Kidney capillary endothelial cell (primary cell): ENCODE measurements around the gene C1D.
"Not testable (repeated sequence)": the region's sequence is repeated elsewhere in the genome, so short reads cannot be mapped to it uniquely, and the experiment has no call there.

Experiments used
- DNase-seq: peaks from one replicate; pipeline ENCODE4 v3.0.0-alpha.2; 2018; ENCODE audit warnings: low spot score

The C1D gene, protein sequence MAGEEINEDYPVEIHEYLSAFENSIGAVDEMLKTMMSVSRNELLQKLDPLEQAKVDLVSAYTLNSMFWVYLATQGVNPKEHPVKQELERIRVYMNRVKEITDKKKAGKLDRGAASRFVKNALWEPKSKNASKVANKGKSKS

DNA sequence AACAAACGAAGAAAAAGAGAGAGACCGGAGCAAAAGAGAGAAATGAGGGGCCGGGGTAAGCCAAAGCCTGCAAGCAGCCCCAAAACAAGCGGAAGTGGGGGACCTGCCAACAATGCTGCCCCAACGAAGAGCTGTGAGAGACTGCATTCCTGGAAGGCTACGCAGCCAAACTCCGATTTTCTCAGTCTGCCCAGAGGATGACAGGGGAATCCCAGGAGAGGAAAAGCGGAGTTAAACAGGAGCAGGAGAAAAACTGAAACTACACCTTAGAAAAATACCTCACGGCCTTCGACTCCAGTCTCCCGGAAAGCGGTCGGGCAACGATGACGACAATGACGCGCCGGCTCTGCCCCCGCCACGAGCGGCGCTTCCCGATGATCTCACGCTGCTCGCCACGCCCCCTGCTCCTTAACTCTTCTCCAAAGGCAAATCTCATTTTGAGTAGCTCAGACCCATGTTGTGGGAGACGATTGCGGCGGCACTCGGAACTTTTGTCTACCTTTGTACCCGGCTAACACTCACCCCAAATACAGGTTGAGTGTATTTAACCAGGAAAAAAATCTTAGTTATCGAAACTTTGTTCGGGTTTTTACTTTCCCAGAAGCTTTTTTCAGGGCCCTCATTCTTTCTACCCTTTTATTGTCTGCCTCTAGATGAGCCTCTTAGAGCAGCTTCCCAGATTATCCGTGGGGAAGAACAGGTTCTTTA lies at the start of gene C1D:
TSS of gene C1D (minus strand) at position 325 of the 708 bp plus-strand sequence. CDS start 15,694 bp downstream, outside the sequence.
- peak; percentile 84 for DNase-seq

GRCh38 chr2:68110102-68110501 lies 47.3 kb upstream of the C1D start:
- DNase-seq, result no peak

- DNase-seq, result no peak
Observed at GRCh38 chr2:68108120-68108519, 45.3 kb upstream of the C1D start.

GRCh38 chr2:68107475-68107874 lies 44.7 kb upstream of the C1D start:
- DNase-seq, result no peak

DNA sequence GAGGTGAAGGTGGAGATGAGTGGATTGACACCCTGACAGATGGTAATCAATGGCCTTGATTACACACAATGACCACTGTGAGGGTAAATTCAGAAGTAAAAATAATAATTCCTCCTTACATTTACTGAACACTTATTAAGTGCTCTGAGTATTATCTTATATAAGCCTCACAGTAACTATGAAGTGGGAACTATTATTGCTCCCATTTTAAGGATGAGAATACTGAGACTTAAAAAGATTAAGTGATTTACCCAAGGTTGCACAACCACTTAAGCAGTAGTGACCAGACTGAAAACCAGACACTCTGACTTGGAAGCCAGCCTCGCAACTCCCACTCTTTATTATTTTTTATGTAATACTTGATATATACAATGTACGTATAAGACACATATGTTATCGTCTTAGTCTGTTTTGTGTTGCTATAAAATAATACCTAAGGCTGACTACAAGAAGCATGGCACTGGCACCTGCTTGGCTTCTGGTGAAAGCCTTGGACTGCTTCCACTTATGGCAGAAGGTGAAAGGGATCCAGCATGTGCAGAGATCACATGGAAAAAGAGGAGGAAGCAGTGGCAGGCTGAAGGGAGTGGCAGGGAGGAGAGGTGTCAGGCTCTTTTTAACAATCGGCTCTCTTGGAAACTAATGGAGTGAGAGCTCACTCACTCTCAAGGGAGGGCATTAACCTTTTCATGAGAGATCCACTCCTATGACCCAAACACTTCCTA lies 41.5 kb upstream of the C1D start:
- no peak for DNase-seq

DNA sequence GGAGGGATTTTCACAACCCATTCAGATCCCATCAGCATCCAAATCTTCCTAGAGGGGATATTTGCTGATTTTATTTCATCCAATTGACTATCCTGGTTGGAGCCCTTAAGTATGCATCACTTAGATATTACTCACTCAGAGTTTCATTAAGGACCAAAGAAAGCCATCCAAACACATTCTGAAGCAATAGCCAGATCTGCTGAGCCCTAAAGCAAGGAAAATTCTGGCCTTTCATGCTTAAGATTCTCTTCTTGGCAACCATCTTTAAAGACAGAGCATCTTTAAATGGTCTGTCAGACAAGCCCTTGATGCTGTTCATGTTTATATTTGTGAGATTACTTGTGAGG lies 40.9 kb upstream of the C1D start:
- no peak for DNase-seq

DNA sequence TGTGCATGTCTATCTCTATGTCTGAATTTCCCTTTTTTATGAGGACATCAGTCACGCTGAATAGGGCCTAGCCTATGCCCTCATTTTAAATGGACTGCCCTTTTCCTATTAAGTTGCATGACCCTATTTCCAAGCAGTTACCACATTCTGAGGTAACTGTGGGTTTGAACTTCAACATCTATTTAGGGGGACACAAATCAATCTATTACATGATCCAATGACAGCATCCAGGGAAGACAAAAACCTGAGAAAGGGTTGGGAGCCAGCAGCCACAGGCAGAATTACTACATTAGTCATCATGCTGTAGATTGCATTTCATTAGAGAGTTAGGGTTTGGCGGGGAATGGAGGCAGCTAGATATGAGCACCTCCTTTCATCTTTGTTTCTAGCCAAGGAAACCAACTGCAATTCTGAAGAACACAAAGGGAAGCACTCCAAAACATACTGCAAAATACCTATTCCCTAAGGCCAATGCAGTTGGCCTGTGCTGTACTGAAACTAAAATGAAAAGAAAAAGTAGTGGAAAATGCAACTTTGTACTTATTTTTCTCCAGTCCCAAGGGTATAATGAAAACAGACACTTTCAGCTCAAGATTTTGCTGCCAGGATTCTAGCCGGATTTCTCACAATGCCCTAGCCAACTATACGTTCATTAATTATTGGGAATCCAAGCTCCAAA lies 40.4 kb upstream of the C1D start:
- no peak for DNase-seq

GRCh38 chr2:68100189-68100588 lies 37.4 kb upstream of the C1D start:
- no peak for DNase-seq

DNA sequence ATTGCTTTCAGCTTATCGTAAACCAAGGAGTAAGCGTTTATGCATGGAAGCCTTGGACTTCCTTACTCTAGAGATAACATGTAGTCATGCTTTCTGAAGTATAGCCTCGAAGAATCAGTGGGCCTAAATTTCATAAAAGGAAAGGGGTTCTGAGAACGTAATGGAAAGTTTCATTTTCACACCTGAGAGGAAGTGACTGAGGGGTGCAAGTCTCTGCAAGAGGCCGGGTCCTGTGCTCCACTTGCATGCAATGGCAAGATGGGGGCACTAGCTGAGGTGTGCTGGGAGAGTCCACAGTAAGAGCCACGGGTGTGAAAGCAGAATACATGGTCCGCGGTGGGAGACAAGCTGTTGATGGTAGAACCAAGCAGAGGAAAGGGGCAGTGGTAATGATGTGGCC lies 36.5 kb upstream of the C1D start:
- DNase-seq, result no peak

DNA sequence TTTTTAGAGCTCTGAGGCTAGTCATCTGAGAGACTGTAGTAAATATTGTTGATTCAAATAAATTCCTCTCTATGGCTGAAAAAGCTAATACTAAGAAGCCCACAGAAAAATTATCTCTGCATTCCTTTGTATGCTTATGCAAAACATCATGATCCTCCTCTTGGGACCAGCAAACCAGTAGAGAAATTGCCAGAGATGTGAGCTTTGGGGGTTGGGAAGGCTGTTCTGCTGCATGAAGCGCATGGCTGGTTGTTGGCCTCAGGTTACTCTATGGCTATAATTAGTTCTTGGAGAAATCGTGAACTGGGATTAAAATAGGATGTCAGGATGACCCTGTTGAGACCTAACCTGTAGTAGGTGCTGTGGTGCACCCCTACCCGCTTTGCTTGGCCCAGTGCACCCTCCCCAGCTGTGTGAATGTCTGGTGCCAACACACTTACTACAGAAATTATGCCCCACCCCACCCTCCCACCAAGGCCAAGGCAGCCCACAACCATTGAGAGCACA lies 35.5 kb upstream of the C1D start:
- DNase-seq, result no peak

DNA sequence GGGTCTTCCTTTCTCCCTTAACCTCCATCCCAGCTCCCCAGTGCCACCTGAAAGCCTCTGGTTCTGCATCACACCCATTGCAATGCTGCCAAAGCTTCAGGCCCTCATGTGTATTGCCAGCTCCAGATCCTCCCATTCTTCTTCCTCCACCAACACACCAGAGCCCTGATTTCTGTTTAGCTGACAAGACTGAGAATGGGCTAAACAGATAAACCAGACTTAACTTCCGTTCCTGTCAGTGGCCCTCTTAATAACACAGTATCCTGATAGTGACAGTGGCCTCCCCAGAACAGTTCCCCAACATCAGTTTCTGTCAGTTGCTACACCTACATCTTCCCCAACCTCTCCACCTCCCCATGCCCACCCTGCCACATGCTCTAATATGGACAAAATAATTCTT lies 31.3 kb upstream of the C1D start:
- no peak for DNase-seq

DNA sequence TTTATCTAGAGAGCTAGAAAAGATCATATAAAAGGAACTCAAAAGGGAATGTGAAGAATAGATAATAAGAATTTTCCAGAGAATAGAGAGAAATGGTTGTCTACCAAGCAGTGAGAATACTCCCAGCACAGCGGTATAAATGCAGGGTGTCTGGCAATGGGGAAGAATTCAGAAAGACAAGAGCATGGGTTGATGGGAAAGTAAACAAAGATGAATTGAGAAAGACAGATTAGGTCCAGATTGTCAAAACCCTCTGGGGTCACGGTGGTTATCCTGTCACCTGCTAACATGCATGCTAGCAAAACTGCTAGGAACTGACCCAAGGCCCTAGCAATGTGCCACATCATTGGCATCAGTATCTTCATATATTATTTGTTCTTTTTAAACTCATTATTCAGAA lies 30.8 kb upstream of the C1D start:
- DNase-seq, result no peak

DNA sequence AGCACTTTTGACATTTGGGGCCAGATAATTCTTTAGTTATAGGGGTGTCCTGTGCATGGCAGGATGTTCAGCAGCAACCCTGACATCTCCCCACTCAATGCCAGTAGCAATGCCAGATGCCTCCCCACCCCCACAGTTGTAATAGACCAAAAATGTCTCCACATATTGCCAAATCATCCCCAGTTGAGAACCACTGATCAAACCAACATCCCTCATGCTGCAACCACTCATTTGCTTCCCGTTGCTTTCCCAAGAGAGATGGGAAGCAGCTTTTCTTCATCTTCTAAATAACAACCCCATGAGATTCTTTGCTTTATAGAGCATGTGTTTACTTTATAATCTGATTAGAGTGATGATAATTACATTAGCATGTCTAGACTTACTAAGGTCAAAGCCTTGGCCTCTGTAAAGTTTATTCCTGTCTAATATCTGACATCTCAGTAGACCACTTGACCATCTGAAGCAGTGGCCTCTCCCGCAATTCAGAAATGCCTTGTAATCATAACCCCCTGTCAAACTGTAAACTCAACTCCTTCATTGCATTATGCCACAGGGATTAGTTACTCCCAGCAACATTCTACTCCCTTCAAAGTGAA lies 28.7 kb upstream of the C1D start:
- no peak for DNase-seq

DNA sequence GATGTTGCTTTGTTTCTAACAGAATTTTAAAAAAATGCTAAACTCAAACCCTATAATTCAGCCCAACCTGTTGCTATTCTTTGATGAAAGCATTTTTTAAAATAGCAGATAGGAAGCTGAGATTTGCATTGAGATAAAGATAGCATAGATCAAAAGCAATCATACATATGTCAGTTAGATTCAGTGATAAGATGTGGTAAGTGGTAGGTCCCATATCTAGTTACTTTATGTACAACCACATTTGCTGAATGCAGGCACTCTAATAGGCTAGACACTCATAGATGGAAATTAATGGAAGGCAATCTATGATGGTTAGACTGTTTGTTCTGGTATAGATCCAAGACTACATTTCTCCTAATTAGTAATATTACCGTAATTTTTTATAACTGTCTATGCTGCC lies 27.2 kb upstream of the C1D start:
- DNase-seq, result no peak

DNA sequence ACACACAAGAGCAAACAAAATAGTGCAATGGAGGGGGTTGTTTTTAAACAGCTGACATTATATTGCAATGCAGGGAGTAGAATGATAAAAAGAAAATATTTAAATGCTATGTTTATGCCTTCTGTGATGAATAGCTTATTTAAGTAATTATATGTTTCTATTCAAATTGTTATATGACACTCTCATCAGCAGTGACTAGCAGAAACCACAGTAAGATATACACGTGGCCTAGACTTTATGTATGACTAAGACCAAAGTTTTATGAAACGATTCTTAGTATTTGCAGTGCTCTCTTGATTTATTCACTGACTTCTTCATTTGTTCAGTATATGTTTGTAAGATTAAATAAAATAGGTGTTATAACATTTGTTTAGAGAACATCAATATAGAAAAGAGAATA lies 26.1 kb upstream of the C1D start:
- no peak for DNase-seq

DNA sequence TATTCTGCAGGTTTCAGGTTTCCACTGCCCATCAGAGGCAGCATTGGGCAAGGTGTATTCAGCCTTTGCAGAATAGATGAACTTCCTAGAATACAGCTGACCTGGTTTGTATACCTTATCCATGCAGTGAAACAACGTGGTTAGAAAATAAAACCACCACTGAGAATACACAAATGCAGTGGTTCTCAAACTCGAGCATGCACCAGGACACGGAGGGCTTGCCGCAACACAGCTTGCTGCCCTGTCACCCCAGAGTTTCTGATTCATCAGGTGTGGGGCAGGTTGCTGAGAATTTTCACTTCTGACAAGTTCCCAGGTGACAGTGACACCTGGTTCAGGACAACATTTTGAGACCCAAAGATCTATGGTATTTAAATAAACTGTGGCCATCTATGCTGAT lies 23.4 kb upstream of the C1D start:
- no peak for DNase-seq

DNA sequence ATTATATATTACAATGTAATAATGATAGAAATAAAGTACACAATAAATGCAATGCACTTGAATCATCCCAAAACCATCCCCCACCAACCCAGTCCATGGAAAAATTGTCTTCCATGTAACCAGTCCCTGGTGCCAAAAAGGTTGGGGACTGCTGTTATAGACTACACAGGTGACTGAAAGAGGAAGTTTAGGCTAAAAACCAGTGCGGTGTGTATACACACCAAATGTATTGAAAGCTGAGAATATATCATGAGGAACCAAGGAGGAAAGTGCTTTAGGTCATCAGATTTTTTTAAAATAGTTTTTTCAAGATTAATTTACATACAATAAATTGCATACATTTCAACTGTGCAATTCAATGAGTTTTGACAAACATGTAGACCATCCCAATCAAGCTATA lies 20.5 kb upstream of the C1D start:
- no peak for DNase-seq

GRCh38 chr2:68074050-68074449 lies 11.2 kb upstream of the C1D start:
- no peak for DNase-seq

- not testable (repeated sequence) for DNase-seq
Observed at GRCh38 chr2:68063797-68064646, 1.2 kb upstream of the C1D start.

DNA sequence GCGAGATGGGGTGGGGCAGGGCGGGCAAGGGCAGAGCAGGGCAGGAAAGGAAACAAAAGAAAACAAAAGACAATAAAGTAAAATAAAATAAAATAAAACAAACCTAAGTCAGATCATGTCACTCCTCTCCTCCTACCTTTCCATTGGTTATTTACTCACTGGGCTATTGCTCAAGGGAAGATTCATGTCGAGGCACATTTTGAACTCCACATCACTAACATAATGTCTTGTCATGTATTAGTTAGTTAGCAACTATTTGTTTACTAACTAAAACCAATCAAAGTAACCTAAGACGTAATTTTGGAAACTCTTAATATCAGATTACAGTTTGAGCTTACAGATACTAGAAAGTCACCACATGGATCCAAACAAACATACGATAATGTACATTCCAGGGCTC lies 2.2 kb downstream of the C1D start:
- DNase-seq, result no peak

DNA sequence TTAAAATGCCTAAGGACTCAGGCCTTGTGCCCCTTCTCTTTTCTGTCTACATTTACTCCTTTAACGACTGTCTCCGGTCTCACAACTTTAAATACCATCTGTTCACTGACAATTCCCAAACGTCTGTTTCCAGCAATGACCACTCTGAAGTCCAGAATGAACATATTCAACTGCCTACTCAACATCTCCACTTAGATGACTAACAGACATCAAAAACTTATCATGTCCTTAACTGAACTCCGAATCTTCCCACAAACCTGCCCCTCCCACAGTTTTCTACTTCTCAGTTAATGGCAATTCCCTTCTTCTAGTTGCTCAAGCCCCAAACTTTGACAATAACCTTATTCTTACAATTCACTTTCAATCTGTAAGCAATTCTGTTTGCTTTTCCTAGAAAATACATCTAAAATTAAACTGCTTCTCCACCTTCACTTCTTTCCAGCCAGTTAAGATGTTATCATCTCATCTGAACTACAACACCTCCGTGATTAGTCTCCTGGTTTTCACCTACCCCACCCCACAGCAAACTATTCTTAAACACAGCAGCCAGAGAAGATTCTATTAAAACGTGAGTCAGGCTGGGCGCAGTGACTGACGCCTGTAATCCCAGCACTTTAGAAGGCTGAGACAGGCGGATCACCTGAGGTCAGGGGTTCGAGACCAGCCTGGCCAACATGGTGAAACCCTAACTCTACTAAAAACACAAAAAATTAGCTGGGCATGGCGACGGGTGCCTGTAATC lies 2.8 kb downstream of the C1D start:
- DNase-seq, result no peak
